Measurements from ENCODE around the gene ZAR1L. TPM values are rescaled to one million over a fixed set of nuclear protein-coding genes. Genes with fewer than 3 reads are reported as not detected.

The ZAR1L gene
- total RNA-seq, 1 experiment from 2014 or later: not detected

GRCh38 chr13:32298695-32299094 is 16.5 kb downstream of the ZAR1L start:
- no peak overlapping the region for H4K91ac ChIP-seq (ENCODE audit: insufficient read length, low read depth, low read length)
- no peak overlapping the region for H3K14ac ChIP-seq (ENCODE audit: insufficient read depth, low read length)
- no peak overlapping the region for H3K4me2 ChIP-seq (ENCODE audit: insufficient read depth, insufficient read length, low read length)
- no peak overlapping the region for H2AK5ac ChIP-seq (ENCODE audit: insufficient read length, low read length)
- H3K56ac ChIP-seq (ENCODE audit: insufficient read length, low read depth, low read length): no peak overlapping the region
- H2BK5ac ChIP-seq (ENCODE audit: insufficient read length, low read length): no peak overlapping the region
- no peak overlapping the region for H2BK20ac ChIP-seq (ENCODE audit: low read depth, low read length, poor library complexity, severe bottlenecking)
- H3K18ac ChIP-seq (ENCODE audit: insufficient read length, low read depth, low read length): no peak overlapping the region
- no peaks in the 10 kb centered on the region for H3K9me3 ChIP-seq (ENCODE audit: control insufficient read depth, low read depth, low read length)
- H3K36me3 Mint-ChIP-seq (ENCODE audit: insufficient read depth in 1 of 3, low read depth in 3 of 3): no peaks in the 10 kb centered on the region
- no peak for TF ChIP-seq CTCF (conservative IDR thresholded peaks at IDR 0.05)
- H4K20me1 ChIP-seq (ENCODE audit: control insufficient read depth, insufficient read depth, insufficient read length): no peaks in the 10 kb centered on the region
- H3K4me1 Mint-ChIP-seq: no peaks in the 10 kb centered on the region
- H2AFZ ChIP-seq (ENCODE audit: low read length): no peak overlapping the region
- no peak overlapping the region for H2BK120ac ChIP-seq (ENCODE audit: low read depth, low read length, poor library complexity, severe bottlenecking)
- no CpG with 5 or more reads among the region's 6 CpGs for WGBS (ENCODE audit: extremely low coverage, insufficient read length, low lambda C conversion rate)
- no peak overlapping the region for H3K4ac ChIP-seq (ENCODE audit: low read depth, low read length)
- H3K23me2 ChIP-seq (ENCODE audit: insufficient read length, low read depth, low read length, poor library complexity, severe bottlenecking): no peaks in the 10 kb centered on the region
- no peaks in the 10 kb centered on the region for H3K9me3 Mint-ChIP-seq
- no peak overlapping the region for H3K4me3 Mint-ChIP-seq
- no peak for DNase-seq
- no peaks in the 10 kb centered on the region for H3K27me3 ChIP-seq (ENCODE audit: insufficient read depth, low read length)
- H3K9ac ChIP-seq (ENCODE audit: extremely low read depth, insufficient read length, low read length): no peak overlapping the region
- no peak overlapping the region for H2BK15ac ChIP-seq (ENCODE audit: low read depth, low read length)
- no peaks in the 10 kb centered on the region for H3K79me1 ChIP-seq (ENCODE audit: insufficient read depth, low read depth, low read length, poor library complexity, severe bottlenecking)
- H3K27me3 Mint-ChIP-seq (ENCODE audit: low read depth): no peaks in the 10 kb centered on the region; the same call in 1 of the 2 replicates
- no peak overlapping the region for H4K8ac ChIP-seq (replicated peaks; ENCODE audit: insufficient read length, low read depth, low read length)
- H3K4me1 ChIP-seq (ENCODE audit: insufficient read depth, low read length): no peaks in the 10 kb centered on the region
- H3K79me2 ChIP-seq (ENCODE audit: insufficient read depth, low read length): no peaks in the 10 kb centered on the region
- no peak overlapping the region for H4K5ac ChIP-seq (ENCODE audit: insufficient read length, low read depth, low read length)
- no peak overlapping the region for H3K27ac Mint-ChIP-seq
- H3T11ph ChIP-seq (ENCODE audit: low read length): no peak overlapping the region
- no peak overlapping the region for H3K27ac ChIP-seq (ENCODE audit: insufficient read length, low read depth, low read length)
- H3K23ac ChIP-seq (ENCODE audit: insufficient read length, low read depth, low read length): no peak overlapping the region
- H2BK12ac ChIP-seq (ENCODE audit: insufficient read length, low read depth, low read length): no peak overlapping the region
